Activated T-cell treated with anti-CD3 and anti-CD28 coated beads for 4 hours (primary cell): ENCODE data around the gene SLC5A10.
A peak's percentile ranks its signal among the peaks of the same experiment; 100 is the strongest.
"Not testable (repeated sequence)": the region's sequence is repeated elsewhere in the genome, so short reads cannot be mapped to it uniquely, and the experiment has no call there.

Experiments
- DNase-seq: peaks from one replicate; pipeline ENCODE4 v3.0.0-alpha.2; 2020

The SLC5A10 gene

DNA sequence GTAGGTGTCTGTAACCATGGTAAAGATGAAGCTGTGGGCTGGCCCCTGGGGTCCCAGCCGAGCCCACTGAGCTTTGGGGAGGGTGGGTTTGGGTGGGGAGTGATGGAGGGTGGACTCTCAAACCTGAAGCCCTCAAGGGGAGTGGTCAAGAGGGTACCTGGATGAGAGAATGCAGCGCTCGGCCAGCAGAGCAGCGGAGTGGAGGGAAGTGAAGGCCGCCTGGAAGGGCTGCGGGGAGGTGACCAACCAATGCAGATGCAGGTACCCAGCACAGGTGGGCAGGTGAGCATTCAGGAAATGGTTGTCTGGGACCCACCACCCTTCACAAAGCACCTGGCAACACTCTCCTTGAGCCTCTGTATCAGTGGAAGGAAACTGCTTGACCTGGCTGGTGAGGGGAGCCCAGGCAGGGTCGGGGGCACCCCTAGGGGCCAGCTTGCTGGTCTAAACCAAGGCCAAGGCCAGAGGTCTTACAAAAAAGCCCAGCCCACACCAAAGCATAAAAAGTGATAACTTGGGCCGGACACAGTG lies 3.4 kb upstream of the SLC5A10 start:
- DNase-seq = no peak

DNA sequence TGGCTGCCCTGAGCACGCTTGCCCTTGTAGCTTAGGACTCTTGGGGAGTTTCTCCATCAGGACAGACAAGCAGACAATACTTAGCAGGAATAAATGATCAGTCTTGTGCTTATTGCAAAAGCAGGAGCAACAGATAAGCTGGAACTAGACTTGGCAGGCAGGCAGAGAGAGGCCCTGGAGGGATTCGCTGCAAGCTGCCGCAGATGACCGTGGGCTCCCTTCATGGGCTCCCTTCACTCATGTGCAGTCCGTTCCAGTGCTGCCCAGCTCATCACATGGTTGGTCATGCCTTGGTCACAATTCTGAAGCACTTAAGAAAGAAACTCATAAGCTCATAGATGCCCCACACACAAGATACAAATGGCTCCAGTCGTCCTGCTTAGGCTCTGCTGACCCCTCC lies 2.4 kb upstream of the SLC5A10 start:
- no peak for DNase-seq

DNA sequence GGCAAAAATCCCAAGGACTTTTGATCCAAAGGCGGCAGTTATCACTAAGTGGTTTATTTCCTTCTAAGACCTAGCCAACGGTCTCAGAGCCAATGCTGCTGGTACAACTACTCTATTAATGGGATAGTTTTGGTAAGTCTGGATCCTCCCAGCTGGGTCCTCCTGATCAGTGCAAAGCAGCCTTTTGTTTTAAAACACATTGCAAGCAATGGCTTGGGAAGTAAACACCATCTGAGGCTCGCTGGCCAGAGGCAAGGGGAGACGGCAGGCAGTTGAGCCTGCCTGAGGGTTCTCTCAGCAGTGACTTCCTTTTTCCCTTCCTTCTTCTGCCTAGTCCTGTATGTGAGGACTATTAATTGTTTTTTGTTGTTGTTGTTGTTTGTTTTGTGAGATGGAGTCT lies 1.6 kb upstream of the SLC5A10 start:
- DNase-seq = no peak

- no peak for DNase-seq
Measured at GRCh38 chr17:18950944-18951905, 740 bp upstream of the SLC5A10 start.

- no peak for DNase-seq
Measured at GRCh38 chr17:18953231-18953728, 1.3 kb downstream of the SLC5A10 start.

- no peak for DNase-seq
Measured at GRCh38 chr17:18954321-18954720, 2.4 kb downstream of the SLC5A10 start.

GRCh38 chr17:18955009-18955408 lies 3.0 kb downstream of the SLC5A10 start:
- DNase-seq = no peak

GRCh38 chr17:18956021-18956420 lies 4.1 kb downstream of the SLC5A10 start:
- not testable (repeated sequence) for DNase-seq

DNA sequence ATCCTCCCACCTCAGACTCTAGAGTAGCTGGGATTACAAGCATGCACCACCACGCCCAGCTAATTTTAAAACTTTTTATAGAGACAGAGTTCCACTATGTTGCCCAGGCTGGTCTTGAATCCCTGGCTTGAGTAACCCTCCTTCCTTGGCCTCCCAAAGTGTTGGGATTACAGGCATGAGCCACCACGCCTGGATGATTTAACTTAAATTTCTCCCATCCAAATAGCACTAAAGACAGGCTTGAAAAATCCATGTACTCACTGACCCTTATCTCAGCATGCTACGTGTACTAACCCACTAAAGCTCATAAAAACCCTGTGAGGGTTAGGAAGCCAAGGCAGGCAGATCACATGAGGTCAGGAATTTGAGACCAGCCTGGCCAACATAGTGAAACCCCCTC lies 4.6 kb downstream of the SLC5A10 start:
- DNase-seq = no peak

GRCh38 chr17:18957831-18958230 lies 5.9 kb downstream of the SLC5A10 start:
- DNase-seq = no peak

- DNase-seq = no peak
Measured at GRCh38 chr17:18958611-18959010, 6.6 kb downstream of the SLC5A10 start.

DNA sequence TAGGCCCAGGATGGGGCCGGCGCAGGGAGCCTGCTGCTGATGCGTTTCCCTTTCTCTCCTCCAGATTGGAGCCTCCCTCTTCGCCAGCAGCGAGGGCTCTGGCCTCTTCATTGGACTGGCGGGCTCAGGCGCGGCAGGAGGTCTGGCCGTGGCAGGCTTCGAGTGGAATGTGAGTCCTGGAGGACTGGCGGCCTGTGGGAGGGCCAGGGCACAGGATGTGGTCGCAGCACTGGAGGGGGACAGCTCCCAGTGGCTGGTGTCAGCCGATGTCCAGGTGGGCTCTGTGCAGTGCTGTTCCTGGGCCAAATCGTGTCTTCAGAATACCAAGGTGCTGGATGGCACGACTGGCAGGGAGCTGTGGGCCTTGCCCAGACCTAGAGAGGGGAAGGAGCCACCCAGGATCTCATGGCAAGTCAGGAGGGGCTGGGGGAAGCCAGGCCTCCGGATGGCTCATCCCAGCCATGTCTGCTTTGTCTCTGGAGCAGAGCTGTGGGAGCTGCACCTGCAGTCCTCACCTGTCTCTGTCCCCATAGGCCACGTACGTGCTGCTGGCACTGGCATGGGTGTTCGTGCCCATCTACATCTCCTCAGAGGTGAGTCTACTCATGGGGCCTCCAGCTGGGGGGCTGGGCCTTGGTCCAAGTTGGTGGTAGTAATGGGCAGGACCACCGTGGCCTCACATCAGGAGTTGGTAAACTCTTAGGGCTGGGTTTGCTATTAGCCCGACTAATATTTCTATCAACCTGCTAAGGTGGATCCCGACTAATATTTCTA lies 7.3 kb downstream of the SLC5A10 start:
- no peak for DNase-seq

GRCh38 chr17:18959845-18960240 lies 7.9 kb downstream of the SLC5A10 start:
- DNase-seq = no peak

DNA sequence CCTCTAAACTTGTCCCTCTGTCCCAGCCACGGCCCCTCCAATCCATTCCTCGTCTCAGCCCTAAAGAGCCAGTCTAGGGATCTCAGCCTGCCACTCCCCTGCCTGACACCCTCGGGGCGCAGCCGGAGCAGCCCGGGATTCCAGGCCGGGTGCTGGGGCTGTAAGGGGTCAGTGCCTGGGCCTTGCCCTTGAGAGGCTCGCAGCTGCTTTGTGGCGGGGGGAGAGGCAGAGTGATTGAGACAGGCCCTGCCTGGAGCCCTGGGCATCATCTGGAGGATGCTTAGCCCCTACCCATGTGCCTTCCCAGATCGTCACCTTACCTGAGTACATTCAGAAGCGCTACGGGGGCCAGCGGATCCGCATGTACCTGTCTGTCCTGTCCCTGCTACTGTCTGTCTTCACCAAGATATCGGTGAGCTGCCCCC lies 8.3 kb downstream of the SLC5A10 start:
- no peak for DNase-seq

DNA sequence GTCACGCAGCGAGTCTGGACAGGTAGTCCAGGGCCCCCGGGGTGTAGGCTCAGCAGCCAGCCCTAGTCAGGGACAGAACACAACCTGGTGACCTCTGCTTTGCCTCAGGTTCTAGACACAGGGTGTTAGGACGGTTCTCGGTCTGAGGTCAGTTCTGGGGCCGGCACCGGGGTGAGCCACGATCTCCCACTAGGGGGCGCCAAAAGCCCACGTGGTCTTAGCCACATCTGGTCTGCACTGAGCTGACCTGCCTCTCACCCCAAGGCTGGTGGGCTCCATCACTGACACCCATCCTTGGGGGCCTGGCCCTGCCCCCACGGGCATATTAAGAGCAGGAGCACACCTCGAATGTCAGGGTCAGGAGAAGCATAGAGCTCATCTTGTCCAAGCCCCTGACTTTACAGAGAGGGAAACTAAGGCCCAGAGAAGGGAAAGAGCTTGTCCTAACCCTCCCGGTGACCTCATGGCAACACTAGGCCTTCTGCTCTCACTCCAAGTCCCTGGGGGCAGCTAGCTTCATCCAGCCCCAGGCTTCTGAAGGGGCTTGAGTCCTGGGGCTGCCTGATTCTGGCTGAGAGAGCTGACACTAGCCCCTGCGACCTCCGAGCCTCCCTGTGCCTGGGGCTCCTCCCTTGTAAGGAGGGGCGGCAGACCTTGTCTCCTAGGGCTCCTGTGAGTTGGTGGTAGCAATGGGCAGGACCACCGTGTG lies 9.0 kb downstream of the SLC5A10 start:
- DNase-seq = peak; percentile 70

DNA sequence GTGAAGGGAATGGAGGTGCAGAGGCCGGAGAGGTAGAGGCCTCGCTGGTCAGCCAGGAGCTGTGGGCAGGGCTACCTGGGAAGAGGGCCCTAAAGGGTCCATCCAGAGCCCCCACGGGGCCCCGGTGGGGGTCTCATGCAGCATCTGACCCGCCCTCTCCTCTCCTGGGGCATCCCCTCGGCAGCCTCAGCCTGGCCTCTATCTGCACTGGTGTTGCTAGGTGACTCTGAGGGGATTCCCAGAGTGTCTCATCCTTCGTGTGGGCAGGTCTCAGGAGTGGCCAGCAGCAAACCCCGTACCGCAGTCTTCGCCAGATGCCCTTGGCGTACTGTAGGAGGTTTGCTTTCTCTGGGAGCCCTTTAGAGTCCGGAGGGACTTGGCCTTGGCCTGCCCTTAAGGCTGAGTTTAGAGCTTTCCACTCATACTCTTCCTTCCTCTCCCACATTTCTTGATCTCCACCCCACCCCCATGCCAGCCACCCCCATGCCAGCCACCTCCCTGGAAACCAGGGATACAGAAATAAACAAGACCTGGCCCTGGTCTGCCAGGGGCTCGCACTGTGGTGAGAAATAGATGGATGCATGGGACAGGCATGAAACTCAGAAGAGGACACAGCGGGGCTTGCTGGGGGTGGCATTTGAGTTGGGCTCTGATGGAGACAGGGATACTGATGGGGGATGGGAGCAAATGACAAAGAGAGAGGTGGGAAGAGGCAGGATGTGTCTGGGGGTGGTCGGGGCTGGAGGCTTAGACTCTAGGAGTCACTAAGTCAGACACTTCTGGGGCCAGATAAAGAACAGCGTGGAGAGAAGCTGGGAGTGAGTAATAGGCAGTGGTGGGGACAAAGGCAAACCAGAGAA lies 9.9 kb downstream of the SLC5A10 start:
- DNase-seq = no peak

GRCh38 chr17:18962494-18962815 lies 10.5 kb downstream of the SLC5A10 start:
- no peak for DNase-seq

GRCh38 chr17:18963126-18964017 lies 11.4 kb downstream of the SLC5A10 start:
- no peak for DNase-seq

DNA sequence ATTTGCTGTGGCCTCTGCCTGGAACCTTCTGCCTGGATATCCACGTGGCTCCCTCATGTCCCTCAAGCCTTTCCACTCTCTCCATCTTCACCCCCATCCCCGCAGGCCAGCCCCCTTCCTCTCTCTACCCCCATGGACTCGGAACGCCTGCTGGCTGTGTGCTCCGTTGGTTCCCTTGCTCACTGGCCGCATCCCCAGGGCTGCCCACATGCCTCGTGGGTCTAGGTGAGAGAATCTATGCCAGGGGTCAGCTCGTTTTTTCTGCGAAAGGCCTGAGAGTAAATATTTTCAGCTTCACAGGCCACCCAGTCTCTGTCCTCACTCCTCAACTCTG lies 12.0 kb downstream of the SLC5A10 start:
- DNase-seq = no peak

GRCh38 chr17:18964550-18964949 lies 12.6 kb downstream of the SLC5A10 start:
- DNase-seq = no peak
